ENCODE measurements around the gene ASB1. TPM values are rescaled to one million over a fixed set of nuclear protein-coding genes. Genes with fewer than 3 reads are reported as not detected.
A peak's percentile ranks its signal among the peaks of the same experiment; 100 is the strongest.

The ASB1 gene
- total RNA-seq, 2 donors from 2014 or later: 11.9 to 27.8 TPM

DNA sequence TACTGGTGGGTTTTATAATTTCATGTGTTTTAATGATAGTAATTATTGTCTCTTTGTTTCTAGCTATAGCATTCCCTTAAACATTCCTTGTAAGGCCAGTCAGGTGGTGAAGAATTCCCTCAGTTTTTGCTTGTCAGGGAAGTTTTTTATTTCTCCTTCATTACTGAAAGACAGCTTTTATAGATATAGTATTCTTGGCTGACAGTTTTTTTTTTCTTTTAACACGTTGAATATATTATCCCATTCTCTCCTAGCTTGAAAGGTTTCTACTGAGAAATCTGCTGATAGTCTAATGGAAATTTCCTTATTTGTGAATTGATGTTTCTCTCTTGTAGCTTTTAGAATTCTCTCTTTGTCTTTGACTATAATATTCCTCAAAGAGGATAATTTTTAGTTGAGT is 46.8 kb downstream of the ASB1 start:
- WGBS: 90% methylated on average over 1 of the region's 1 CpG

GRCh38 chr2:238475034-238475433 is 48.3 kb downstream of the ASB1 start:
- Histone ChIP-seq H3K36me3 (no peaks in the 10 kb centered on the region), H3K4me1 (replicated peaks) (no peaks in the 10 kb centered on the region), H3K9me3 (no peaks in the 10 kb centered on the region), H3K4me3 (no peak overlapping the region), H3K27me3 (replicated peaks; ENCODE audit: insufficient read depth) (no peaks in the 10 kb centered on the region), H3K27ac (peak overlapping the region in 1 of 2 donors; percentile 8)
- DNase-seq (ENCODE audit: low spot score): peak; percentile 50
- 42% methylated on average over 1 of the region's 1 CpG for WGBS
- intact Hi-C loops (cut with DNase I): no loop called here
- TF ChIP-seq POLR2AphosphoS5 (IDR thresholded peaks at IDR 0.05): no peak
- TF ChIP-seq POLR2A (IDR thresholded peaks at IDR 0.05): no peak
- no peak for TF ChIP-seq CTCF (IDR thresholded peaks at IDR 0.05)

More for the DNA sequence above, 46.8 kb downstream of the ASB1 start:
- Histone ChIP-seq H3K4me1 (replicated peaks) (no peaks in the 10 kb centered on the region), H3K27ac (no peak overlapping the region), H3K27me3 (replicated peaks; ENCODE audit: insufficient read depth) (no peaks in the 10 kb centered on the region), H3K4me3 (no peak overlapping the region), H3K36me3 (no peaks in the 10 kb centered on the region), H3K9me3 (no peaks in the 10 kb centered on the region)
- DNase-seq (ENCODE audit: low spot score): no peak
- intact Hi-C loops (cut with DNase I): no loop called here
- TF ChIP-seq POLR2AphosphoS5 (IDR thresholded peaks at IDR 0.05) (no peak), CTCF (IDR thresholded peaks at IDR 0.05) (no peak), POLR2A (IDR thresholded peaks at IDR 0.05) (no peak)

GRCh38 chr2:238475566-238475965 is 48.8 kb downstream of the ASB1 start:
- 21% methylated on average over 1 of the region's 1 CpG for WGBS
- no peaks in the 10 kb centered on the region for H3K36me3 ChIP-seq
- no peak overlapping the region for H3K27ac ChIP-seq
- DNase-seq (ENCODE audit: low spot score): no peak
- no peaks in the 10 kb centered on the region for H3K27me3 ChIP-seq (replicated peaks; ENCODE audit: insufficient read depth)
- no peaks in the 10 kb centered on the region for H3K4me1 ChIP-seq (replicated peaks)
- H3K9me3 ChIP-seq: no peaks in the 10 kb centered on the region
- intact Hi-C loops (cut with DNase I): no loop called here
- no peak overlapping the region for H3K4me3 ChIP-seq
- TF ChIP-seq POLR2A (IDR thresholded peaks at IDR 0.05): no peak
- TF ChIP-seq POLR2AphosphoS5 (IDR thresholded peaks at IDR 0.05): peak; percentile 5

DNA sequence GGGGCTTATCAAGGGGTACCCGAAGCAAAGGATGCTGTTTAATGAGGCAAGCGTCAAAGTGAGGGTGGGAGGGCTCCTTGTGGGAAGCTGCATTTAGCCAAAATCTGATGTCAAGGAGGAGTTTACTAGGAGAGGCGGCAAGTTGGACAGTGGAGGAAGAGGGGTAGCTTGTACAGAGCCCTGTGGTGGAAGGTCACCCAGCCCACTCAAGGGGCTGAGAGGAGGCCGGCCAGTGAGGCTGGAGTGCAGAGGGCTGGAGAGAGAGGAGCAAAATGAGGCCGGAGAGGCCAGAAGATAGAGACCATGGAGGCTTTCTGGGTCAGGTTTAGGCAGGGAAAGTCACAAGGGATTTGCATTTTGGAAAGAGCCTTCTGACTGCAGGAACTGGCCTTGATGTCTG is 49.5 kb downstream of the ASB1 start:
- Histone ChIP-seq H3K4me1 (replicated peaks) (no peaks in the 10 kb centered on the region), H3K27ac (no peak overlapping the region), H3K27me3 (replicated peaks; ENCODE audit: insufficient read depth) (no peaks in the 10 kb centered on the region), H3K4me3 (no peak overlapping the region), H3K36me3 (no peaks in the 10 kb centered on the region), H3K9me3 (no peaks in the 10 kb centered on the region)
- no peak for DNase-seq (ENCODE audit: low spot score)
- TF ChIP-seq POLR2A (IDR thresholded peaks at IDR 0.05) (no peak), POLR2AphosphoS5 (IDR thresholded peaks at IDR 0.05) (no peak), CTCF (IDR thresholded peaks at IDR 0.05) (no peak)
- WGBS: 75% methylated on average over 5 of the region's 5 CpGs
- intact Hi-C loops (cut with DNase I): no loop called here

DNA sequence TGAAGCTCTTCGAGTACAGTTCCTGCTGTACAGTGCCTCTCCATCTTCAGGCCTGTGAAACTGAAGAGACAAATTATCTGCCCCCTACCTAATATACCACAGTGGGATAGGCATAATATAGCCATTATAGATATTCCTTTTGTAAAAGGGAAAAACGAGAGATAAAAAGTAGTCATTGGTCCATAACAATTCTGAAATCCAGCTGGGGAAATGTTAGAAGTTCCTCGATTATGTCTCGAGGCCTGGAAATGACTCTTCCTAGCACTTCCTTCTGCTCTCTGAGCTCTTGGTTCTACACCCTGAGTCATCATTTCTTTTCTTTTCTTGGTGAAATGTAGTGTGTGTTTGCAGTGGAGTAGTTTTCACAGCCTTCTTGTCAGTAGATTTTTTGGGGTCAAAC is 51.5 kb downstream of the ASB1 start:
- H3K9me3 ChIP-seq: no peaks in the 10 kb centered on the region
- no peak for DNase-seq (ENCODE audit: low spot score)
- TF ChIP-seq POLR2AphosphoS5 (IDR thresholded peaks at IDR 0.05): no peak
- TF ChIP-seq CTCF (IDR thresholded peaks at IDR 0.05): no peak
- no peak for TF ChIP-seq POLR2A (IDR thresholded peaks at IDR 0.05)
- H3K27me3 ChIP-seq (replicated peaks; ENCODE audit: insufficient read depth): no peaks in the 10 kb centered on the region
- H3K4me1 ChIP-seq (replicated peaks): no peaks in the 10 kb centered on the region
- no peaks in the 10 kb centered on the region for H3K36me3 ChIP-seq
- no peak overlapping the region for H3K27ac ChIP-seq
- no peak overlapping the region for H3K4me3 ChIP-seq
- WGBS: 93% methylated on average over 4 of the region's 4 CpGs
- intact Hi-C loops (cut with DNase I): no loop called here
